Measurements from ENCODE around the gene BPGM.

BPGM gene

DNA sequence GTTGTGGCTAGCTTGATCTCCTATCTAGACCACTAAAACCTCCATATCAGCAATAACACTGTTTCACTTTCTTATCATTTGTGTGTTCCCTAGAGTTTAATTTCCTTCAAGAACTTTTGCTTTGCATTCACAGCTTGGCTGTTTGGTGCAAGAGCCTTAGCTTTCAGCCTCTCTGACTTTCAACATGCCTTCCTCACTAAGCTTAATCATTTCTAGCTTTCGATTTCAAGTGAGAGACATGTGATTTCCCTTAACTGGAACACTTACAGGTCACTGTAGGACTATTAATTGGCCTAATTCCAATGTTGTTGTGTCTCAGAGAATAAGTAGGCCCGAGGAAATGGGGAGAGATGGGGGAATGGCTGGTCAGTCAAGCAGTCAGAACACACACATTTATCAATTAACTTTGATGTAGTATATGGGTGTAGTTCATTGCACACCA, 10.6 kb upstream of the BPGM start:
- peaks cover 32% of the 10 kb centered on the region for H3K27me3 Mint-ChIP-seq (ENCODE audit: low read depth, poor library complexity)
- H3K9me3 Mint-ChIP-seq, result no peaks in the 10 kb centered on the region
- H3K4me3 Mint-ChIP-seq, result no peak overlapping the region
- H3K36me3 Mint-ChIP-seq (ENCODE audit: low read depth), result no peaks in the 10 kb centered on the region
- TF ChIP-seq, protein P1, sequence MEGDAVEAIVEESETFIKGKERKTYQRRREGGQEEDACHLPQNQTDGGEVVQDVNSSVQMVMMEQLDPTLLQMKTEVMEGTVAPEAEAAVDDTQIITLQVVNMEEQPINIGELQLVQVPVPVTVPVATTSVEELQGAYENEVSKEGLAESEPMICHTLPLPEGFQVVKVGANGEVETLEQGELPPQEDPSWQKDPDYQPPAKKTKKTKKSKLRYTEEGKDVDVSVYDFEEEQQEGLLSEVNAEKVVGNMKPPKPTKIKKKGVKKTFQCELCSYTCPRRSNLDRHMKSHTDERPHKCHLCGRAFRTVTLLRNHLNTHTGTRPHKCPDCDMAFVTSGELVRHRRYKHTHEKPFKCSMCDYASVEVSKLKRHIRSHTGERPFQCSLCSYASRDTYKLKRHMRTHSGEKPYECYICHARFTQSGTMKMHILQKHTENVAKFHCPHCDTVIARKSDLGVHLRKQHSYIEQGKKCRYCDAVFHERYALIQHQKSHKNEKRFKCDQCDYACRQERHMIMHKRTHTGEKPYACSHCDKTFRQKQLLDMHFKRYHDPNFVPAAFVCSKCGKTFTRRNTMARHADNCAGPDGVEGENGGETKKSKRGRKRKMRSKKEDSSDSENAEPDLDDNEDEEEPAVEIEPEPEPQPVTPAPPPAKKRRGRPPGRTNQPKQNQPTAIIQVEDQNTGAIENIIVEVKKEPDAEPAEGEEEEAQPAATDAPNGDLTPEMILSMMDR (IDR thresholded peaks at IDR 0.05), result no peak
- H3K27ac Mint-ChIP-seq, result no peak overlapping the region
- DNase-seq, result no peak
- no peaks in the 10 kb centered on the region for H3K4me1 Mint-ChIP-seq

- peaks cover 12% of the 10 kb centered on the region for H3K9me3 Mint-ChIP-seq
- no peaks in the 10 kb centered on the region for H3K36me3 Mint-ChIP-seq (ENCODE audit: low read depth)
- no peak overlapping the region for H3K27ac Mint-ChIP-seq
- H3K27me3 Mint-ChIP-seq (ENCODE audit: low read depth, poor library complexity), result peaks cover 46% of the 10 kb centered on the region
- H3K4me1 Mint-ChIP-seq, result no peaks in the 10 kb centered on the region
- DNase-seq, result no peak
- no peak overlapping the region for H3K4me3 Mint-ChIP-seq
- TF ChIP-seq, protein P1 (IDR thresholded peaks at IDR 0.05), result no peak
Measured at GRCh38 chr7:134637441-134637840, 9.2 kb upstream of the BPGM start.

- TF ChIP-seq, protein P1 (IDR thresholded peaks at IDR 0.05), result no peak
Measured at GRCh38 chr7:134637934-134638719, 8.5 kb upstream of the BPGM start.

DNA sequence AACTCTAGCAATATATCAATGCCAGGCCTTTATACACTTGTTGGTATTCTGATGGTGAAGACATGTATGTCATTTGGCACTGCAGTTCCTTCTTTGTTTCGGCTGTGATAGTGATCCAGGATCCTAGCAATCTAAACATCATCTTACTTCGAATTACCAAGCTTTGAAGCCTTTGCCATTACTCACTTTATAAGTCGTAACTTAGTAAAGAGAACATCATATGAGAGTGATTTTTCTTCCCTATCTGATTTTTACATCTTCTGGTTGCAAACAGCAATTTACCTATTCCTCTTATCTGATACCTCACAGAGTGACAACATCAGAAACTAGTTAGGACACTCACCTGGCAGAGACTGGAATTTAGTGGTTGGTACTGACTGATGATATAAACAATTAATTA, 7.6 kb upstream of the BPGM start:
- no peak for DNase-seq
- Mint-ChIP-seq H3K27me3 (ENCODE audit: low read depth, poor library complexity) (peaks cover 41% of the 10 kb centered on the region), H3K4me3 (no peak overlapping the region), H3K4me1 (no peaks in the 10 kb centered on the region), H3K27ac (no peak overlapping the region), H3K9me3 (peaks cover 13% of the 10 kb centered on the region), H3K36me3 (ENCODE audit: low read depth) (no peaks in the 10 kb centered on the region)
- TF ChIP-seq, protein P1 (IDR thresholded peaks at IDR 0.05), result no peak

More at GRCh38 chr7:134637934-134638719, 8.5 kb upstream of the BPGM start:
- DNase-seq, result no peak
- Mint-ChIP-seq H3K9me3 (peaks cover 13% of the 10 kb centered on the region), H3K27me3 (ENCODE audit: low read depth, poor library complexity) (peaks cover 46% of the 10 kb centered on the region), H3K27ac (no peak overlapping the region), H3K36me3 (ENCODE audit: low read depth) (no peaks in the 10 kb centered on the region), H3K4me1 (no peaks in the 10 kb centered on the region), H3K4me3 (no peak overlapping the region)

DNA sequence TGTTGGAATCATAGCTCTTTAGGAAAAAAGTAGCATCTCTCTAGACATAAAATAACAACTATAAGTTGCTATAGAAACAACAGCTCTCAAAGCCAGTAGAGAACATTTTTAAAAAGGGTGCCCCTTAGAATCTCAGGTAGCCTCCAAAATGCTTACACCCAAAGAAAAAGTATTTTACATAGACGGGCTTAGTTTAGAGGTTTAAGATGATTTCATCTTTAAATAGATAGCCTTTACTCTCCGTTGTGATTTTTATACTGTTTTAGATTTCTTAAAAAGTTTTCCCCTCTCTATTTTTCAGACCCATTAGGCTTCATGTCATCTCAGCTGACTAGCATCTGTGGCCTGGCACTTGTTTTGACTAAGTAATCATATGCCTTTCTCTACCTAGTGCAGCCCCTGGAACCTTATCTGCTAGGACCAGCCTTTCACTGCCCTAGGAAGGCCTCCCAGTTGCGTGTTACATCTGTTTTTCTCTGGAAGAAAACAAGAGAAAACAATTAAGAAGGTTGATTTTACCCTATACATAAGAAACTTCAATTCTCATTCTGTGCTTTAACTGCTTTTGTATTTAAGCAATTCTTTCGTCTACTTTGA, 6.9 kb upstream of the BPGM start:
- no peak overlapping the region for H3K27ac Mint-ChIP-seq
- peaks cover 13% of the 10 kb centered on the region for H3K9me3 Mint-ChIP-seq
- no peak overlapping the region for H3K4me3 Mint-ChIP-seq
- DNase-seq, result no peak
- TF ChIP-seq, protein P1 (IDR thresholded peaks at IDR 0.05), result no peak
- no peaks in the 10 kb centered on the region for H3K4me1 Mint-ChIP-seq
- peaks cover 41% of the 10 kb centered on the region for H3K27me3 Mint-ChIP-seq (ENCODE audit: low read depth, poor library complexity)
- H3K36me3 Mint-ChIP-seq (ENCODE audit: low read depth), result no peaks in the 10 kb centered on the region
